Measurements from ENCODE around the gene SLC38A3. TPM values are rescaled to one million over a fixed set of nuclear protein-coding genes. Genes with fewer than 3 reads are reported as not detected.

Gene SLC38A3

Small RNA genes lying within 50 kb of the gene (small RNA-seq; reads per million reads assigned to genes)
- gene MIR566 (ENCODE audit: low read depth) (not detected), gene MIR5787 (ENCODE audit: low read depth) (not detected)

All from mesenchymal stem cell (in vitro differentiated cells and primary cell).